GM12878 (cell line): Measurements from ENCODE around the gene MCM9. TPM values are rescaled to one million over a fixed set of nuclear protein-coding genes. Genes with fewer than 3 reads are reported as not detected.

Source experiments
- ATAC-seq: fragments of 200-7000 bp; cut with Tn5 transposase; 3 replicates; pipeline ENCODE4 v1.9.1; 2020; ENCODE audit warnings: mild to moderate bottlenecking, moderate library complexity
- BruUV-seq: library from RNA; stranded (reverse); fragments of 400-500 nt; replicated peaks from 2 replicates; lab custom pipeline; 2021; lab: Mats Ljungman, UMichigan
- CTCF ChIA-PET: fragments of 300-600 bp; sonication (Branson Sonifier 250); formaldehyde crosslinking; extraction: SDS; loops from one replicate; lab custom pipeline; 2021; ENCODE audit warnings: inconsistent platforms; lab: Yijun Ruan, JAX
- POLR2A ChIA-PET: fragments of 350-600 bp; formaldehyde crosslinking; extraction: SDS; loops from one replicate; lab custom pipeline; 2021; ENCODE audit warnings: inconsistent platforms; lab: Charles Lee
- RAD21 ChIA-PET: fragments of 300-600 bp; sonication (Branson Sonifier 250); formaldehyde crosslinking; loops from one replicate; lab custom pipeline; 2023; ENCODE audit warnings: antibody characterized with exemption; ENCODE audit not compliant: unreplicated experiment; lab: Charles Lee
- SMC1A ChIA-PET: fragments of 300-600 bp; sonication (Branson Sonifier 250); formaldehyde crosslinking; loops from one replicate; lab custom pipeline; 2023; ENCODE audit not compliant: unreplicated experiment, uncharacterized antibody; lab: Charles Lee
- DNase-seq: peaks from one replicate; pipeline ENCODE4 v3.0.0-alpha.2; 2011; ENCODE audit warnings: low read depth, low spot score
- FAIRE-seq: peaks from 3 replicates; lab custom pipeline; 2011; peaks lifted over from hg19 to GRCh38; lab: Jason Lieb, UNC
- H2AFZ ChIP-seq: 2 replicates; pipeline ENCODE4 v1.6.0; 2011; ENCODE audit warnings: low read depth, low read length, control low read depth; ENCODE audit not compliant: control insufficient read depth
- H3K27ac ChIP-seq: 2 replicates; pipeline ENCODE4 v1.5.1; 2011; ENCODE audit warnings: control low read depth; ENCODE audit not compliant: control insufficient read depth, insufficient read depth
- H3K27me3 ChIP-seq, 2 experiments: replicated peaks in 1 of 2; 2 replicates each; pipeline versions ENCODE4 v1.6.0 to v1.6.1; 2011; ENCODE audit warnings: low read length in 1 of 2; ENCODE audit not compliant: control insufficient read depth in 2 of 2, insufficient read depth in 2 of 2
- H3K36me3 ChIP-seq, 2 experiments: 2 replicates each; pipeline ENCODE4 v1.5.1; 2011; ENCODE audit warnings: low read length in 1 of 2; ENCODE audit not compliant: control insufficient read depth in 2 of 2, insufficient read depth in 2 of 2
- H3K4me1 ChIP-seq: 2 replicates; pipeline ENCODE4 v1.6.1; 2011; ENCODE audit warnings: mild to moderate bottlenecking, low read length, moderate library complexity, mixed read lengths; ENCODE audit not compliant: control insufficient read depth, insufficient read depth
- H3K4me2 ChIP-seq: 2 replicates; pipeline ENCODE4 v1.6.0; 2011; ENCODE audit warnings: control low read depth; ENCODE audit not compliant: control insufficient read depth, insufficient read depth
- H3K4me3 ChIP-seq: fragments of 200-600 bp; sonication (generic); 2 replicates; pipeline ENCODE4 v1.5.1; 2016
- H3K79me2 ChIP-seq: 2 replicates; pipeline ENCODE4 v1.6.0; 2011; ENCODE audit warnings: low read length; ENCODE audit not compliant: control insufficient read depth, insufficient read depth
- H3K9ac ChIP-seq: 2 replicates; pipeline ENCODE4 v1.8.0; 2011; ENCODE audit warnings: low read length, control low read depth, mixed read lengths; ENCODE audit not compliant: control insufficient read depth, insufficient read depth
- H3K9me3 ChIP-seq: replicated peaks from 3 replicates; pipeline ENCODE4 v1.5.1; 2011; ENCODE audit warnings: mild to moderate bottlenecking, low read length; ENCODE audit not compliant: control insufficient read depth, insufficient read depth
- H4K20me1 ChIP-seq: 2 replicates; pipeline ENCODE4 v1.6.0; 2011; ENCODE audit not compliant: control insufficient read depth, insufficient read depth
- CHD4 ChIP-seq: fragments of 200-600 bp; sonication (generic); IDR thresholded peaks from 2 replicates; pipeline ENCODE4 v1.6.1; 2016; ENCODE audit warnings: mild to moderate bottlenecking
- FOXK2 ChIP-seq: fragments of 450-650 bp; IDR thresholded peaks from 2 replicates; pipeline ENCODE4 v1.6.1; 2017; ENCODE audit warnings: mild to moderate bottlenecking, moderate library complexity
- NFYA ChIP-seq: IDR thresholded peaks from 2 replicates; pipeline ENCODE4 v1.6.1; 2011; ENCODE audit warnings: low read depth, mild to moderate bottlenecking, low read length, improper control_type of control experiment, borderline replicate concordance
- POLR2AphosphoS2 ChIP-seq: IDR thresholded peaks from 2 replicates; pipeline ENCODE4 v1.6.1; 2011; ENCODE audit warnings: low read depth, mild to moderate bottlenecking, low read length, improper control_type of control experiment, moderate library complexity
- YBX1 ChIP-seq: fragments of 450-650 bp; IDR thresholded peaks from 2 replicates; pipeline ENCODE4 v1.6.1; 2016; ENCODE audit warnings: antibody characterized with exemption
- ZNF207 ChIP-seq: fragments of 450-650 bp; IDR thresholded peaks from 2 replicates; pipeline ENCODE4 v1.6.1; 2014; ENCODE audit warnings: antibody characterized with exemption, mild to moderate bottlenecking, borderline replicate concordance
- ZNF384 ChIP-seq: IDR thresholded peaks from 2 replicates; pipeline ENCODE4 v1.6.1; 2012; ENCODE audit warnings: low read depth, mild to moderate bottlenecking, low read length, improper control_type of control experiment, borderline replicate concordance
- WGBS: methylation state at CpG from one replicate; pipeline ENCODE4 v1.1.6; 2016; ENCODE audit warnings: low lambda C conversion rate; ENCODE audit not compliant: insufficient replicate concordance, insufficient coverage; ENCODE audit errors: missing lambda C conversion rate; 5-methylcytosine and 5-hydroxymethylcytosine counted together
- in situ Hi-C: fragments of 300-500 bp; cut with MboI; formaldehyde crosslinking; loops from 9 replicates; pipeline ENCODE4 v1.14.3; 2018; ENCODE audit warnings: mixed read lengths
- intact Hi-C: fragments of 100-400 bp; cut with micrococcal nuclease; formaldehyde crosslinking; loops from one replicate; pipeline ENCODE4 v1.14.2; 2022; ENCODE audit not compliant: unreplicated experiment
- polyA plus RNA-seq, 11 experiments: library from polyadenylated mRNA; depleted of rRNA in 4 of 11; unstranded in 6 of 11; stranded (reverse) in 5 of 11; fragments of >200 nt; fragmentation: Nextera tagmentation in 4 of 11; fragmentation: Illumina TruSeq in 1 of 11; extraction: Ambion mirVana in 4 of 11; extraction: Trizol in 1 of 11; gene quantifications; 1 replicate in 1 of 11; 2 replicates in 10 of 11; pipeline versions ENCODE4 v1.2.1 to v1.2.3, GENCODE V29; 2011 to 2016; ENCODE audit warnings: inconsistent platforms in 2 of 11, missing spikeins in 2 of 11, low read depth in 1 of 11
- total RNA-seq, 4 experiments: library from RNA; depleted of rRNA in 3 of 4; stranded (reverse); fragments of >200 nt in 3 of 4; fragmentation: Illumina TruSeq in 1 of 4; extraction: Trizol in 1 of 4; gene quantifications; 2 replicates each; pipeline versions ENCODE4 v1.2.1 to v1.2.3, GENCODE V29; 2013 to 2021
- TF ChIP-seq, protein P1 (sequence below): fragments of 450-650 bp; IDR thresholded peaks from 2 replicates; pipeline ENCODE4 v1.6.1; 2017; ENCODE audit warnings: mild to moderate bottlenecking, moderate library complexity
- TF ChIP-seq, protein P2 (sequence below): IDR thresholded peaks from 2 replicates; pipeline ENCODE4 v1.6.1; 2011; ENCODE audit warnings: low read depth, mild to moderate bottlenecking, low read length, moderate library complexity, borderline replicate concordance; ENCODE audit errors: extremely low read depth
- TF ChIP-seq, protein P3 (sequence below): fragments of 450-650 bp; IDR thresholded peaks from 2 replicates; pipeline ENCODE4 v1.6.1; 2018; ENCODE audit warnings: mild to moderate bottlenecking, low read depth, moderate library complexity; ENCODE audit not compliant: partially characterized antibody

MCM9 gene
- total and polyA plus RNA-seq, 10 of the 15 experiments (the other 5 are each of a cell fraction or from before 2014, with no cell fraction given), result 3.4 to 18.5 (median 9.7) TPM

DNA sequence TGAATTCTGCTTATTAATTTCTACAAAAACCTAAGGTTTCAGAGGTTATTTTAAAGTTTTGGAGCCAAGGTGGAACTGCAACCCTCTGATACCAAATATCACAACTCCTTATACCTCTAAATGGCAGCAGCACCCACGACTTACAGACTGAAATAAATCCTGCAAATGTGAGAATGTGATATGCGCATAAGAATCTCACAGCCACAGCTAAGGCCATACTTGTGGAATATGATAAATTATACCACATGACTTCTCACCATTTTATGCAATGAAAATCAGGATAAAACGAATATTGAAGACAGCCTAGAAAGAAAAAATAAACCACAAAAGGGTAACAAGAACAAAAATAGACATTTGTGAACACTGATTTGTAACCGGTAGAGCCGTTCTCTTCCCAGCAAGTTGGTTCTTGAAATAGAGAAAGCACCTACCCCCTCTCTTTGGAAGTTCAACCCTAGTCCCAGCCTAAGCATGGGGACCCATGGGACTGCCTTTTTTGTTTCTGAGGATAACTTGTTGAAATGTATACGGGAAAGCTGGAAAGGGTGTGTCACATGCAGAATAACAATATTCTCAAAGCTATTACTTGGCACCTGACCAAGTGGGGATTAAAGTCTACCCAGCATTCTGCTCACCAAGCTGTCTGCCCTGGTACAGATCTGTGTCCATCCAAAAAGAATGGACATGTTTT lies 47.1 kb upstream of the MCM9 start (continued):
- no peak for TF ChIP-seq FOXK2
- no peak for TF ChIP-seq NFYA

DNA sequence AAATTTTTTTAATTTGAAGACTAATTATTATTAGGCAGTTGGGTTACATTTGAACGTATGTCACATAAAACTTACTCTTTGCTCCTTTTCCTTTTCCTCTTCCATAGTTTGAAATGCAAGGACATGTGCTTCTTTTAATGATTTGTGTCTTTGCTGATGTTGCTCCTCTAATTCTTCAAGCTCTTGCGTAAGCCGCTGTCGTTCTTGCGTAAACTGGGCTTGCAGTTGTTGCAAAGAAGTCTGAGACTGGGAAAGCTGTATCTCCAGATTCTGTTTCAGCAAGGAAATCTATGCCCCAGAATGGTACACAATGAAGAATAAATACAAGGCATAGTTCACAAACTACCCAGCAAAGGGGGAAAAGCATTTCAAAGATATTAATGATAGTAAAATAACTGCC lies 45.1 kb upstream of the MCM9 start:
- Histone ChIP-seq H3K9ac (no peak overlapping the region), H3K79me2 (no peaks in the 10 kb centered on the region), H3K4me1 (no peaks in the 10 kb centered on the region), H3K36me3 (no peaks in the 10 kb centered on the region), H4K20me1 (no peaks in the 10 kb centered on the region), H3K4me2 (no peak overlapping the region), H3K4me3 (no peak overlapping the region), H2AFZ (no peak overlapping the region), H3K9me3 (no peaks in the 10 kb centered on the region), H3K27ac (no peak overlapping the region), H3K27me3 (no peaks in the 10 kb centered on the region)
- ChIA-PET RAD21 (no interaction called here), POLR2A (interaction anchor here (0.6 kb wide), 1 partner anchor 1358 kb away, joined by 3 read pairs; no protein-coding TSS in a partner anchor), CTCF (interaction anchor here (0.6 kb wide), 1 partner anchor 258 kb away, joined by 3 read pairs; no protein-coding TSS in a partner anchor), SMC1A (no interaction called here)
- no peak for FAIRE-seq
- in situ Hi-C loops (no loop called here), intact Hi-C loops (no loop called here)
- DNase-seq, result no peak
- no TSS peak for BruUV-seq
- TF ChIP-seq, protein P1, sequence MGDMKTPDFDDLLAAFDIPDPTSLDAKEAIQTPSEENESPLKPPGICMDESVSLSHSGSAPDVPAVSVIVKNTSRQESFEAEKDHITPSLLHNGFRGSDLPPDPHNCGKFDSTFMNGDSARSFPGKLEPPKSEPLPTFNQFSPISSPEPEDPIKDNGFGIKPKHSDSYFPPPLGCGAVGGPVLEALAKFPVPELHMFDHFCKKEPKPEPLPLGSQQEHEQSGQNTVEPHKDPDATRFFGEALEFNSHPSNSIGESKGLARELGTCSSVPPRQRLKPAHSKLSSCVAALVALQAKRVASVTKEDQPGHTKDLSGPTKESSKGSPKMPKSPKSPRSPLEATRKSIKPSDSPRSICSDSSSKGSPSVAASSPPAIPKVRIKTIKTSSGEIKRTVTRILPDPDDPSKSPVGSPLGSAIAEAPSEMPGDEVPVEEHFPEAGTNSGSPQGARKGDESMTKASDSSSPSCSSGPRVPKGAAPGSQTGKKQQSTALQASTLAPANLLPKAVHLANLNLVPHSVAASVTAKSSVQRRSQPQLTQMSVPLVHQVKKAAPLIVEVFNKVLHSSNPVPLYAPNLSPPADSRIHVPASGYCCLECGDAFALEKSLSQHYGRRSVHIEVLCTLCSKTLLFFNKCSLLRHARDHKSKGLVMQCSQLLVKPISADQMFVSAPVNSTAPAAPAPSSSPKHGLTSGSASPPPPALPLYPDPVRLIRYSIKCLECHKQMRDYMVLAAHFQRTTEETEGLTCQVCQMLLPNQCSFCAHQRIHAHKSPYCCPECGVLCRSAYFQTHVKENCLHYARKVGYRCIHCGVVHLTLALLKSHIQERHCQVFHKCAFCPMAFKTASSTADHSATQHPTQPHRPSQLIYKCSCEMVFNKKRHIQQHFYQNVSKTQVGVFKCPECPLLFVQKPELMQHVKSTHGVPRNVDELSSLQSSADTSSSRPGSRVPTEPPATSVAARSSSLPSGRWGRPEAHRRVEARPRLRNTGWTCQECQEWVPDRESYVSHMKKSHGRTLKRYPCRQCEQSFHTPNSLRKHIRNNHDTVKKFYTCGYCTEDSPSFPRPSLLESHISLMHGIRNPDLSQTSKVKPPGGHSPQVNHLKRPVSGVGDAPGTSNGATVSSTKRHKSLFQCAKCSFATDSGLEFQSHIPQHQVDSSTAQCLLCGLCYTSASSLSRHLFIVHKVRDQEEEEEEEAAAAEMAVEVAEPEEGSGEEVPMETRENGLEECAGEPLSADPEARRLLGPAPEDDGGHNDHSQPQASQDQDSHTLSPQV, result no peak
- TF ChIP-seq POLR2AphosphoS2 (no peak), CHD4 (no peak), ZNF384 (no peak), YBX1 (no peak), ZNF207 (no peak)
- TF ChIP-seq, protein P2, sequence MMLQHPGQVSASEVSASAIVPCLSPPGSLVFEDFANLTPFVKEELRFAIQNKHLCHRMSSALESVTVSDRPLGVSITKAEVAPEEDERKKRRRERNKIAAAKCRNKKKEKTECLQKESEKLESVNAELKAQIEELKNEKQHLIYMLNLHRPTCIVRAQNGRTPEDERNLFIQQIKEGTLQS, result no peak
- TF ChIP-seq, protein P3, sequence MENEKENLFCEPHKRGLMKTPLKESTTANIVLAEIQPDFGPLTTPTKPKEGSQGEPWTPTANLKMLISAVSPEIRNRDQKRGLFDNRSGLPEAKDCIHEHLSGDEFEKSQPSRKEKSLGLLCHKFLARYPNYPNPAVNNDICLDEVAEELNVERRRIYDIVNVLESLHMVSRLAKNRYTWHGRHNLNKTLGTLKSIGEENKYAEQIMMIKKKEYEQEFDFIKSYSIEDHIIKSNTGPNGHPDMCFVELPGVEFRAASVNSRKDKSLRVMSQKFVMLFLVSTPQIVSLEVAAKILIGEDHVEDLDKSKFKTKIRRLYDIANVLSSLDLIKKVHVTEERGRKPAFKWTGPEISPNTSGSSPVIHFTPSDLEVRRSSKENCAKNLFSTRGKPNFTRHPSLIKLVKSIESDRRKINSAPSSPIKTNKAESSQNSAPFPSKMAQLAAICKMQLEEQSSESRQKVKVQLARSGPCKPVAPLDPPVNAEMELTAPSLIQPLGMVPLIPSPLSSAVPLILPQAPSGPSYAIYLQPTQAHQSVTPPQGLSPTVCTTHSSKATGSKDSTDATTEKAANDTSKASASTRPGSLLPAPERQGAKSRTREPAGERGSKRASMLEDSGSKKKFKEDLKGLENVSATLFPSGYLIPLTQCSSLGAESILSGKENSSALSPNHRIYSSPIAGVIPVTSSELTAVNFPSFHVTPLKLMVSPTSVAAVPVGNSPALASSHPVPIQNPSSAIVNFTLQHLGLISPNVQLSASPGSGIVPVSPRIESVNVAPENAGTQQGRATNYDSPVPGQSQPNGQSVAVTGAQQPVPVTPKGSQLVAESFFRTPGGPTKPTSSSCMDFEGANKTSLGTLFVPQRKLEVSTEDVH, result no peak
- WGBS, result 71% methylated on average over 5 of the region's 5 CpGs
- ATAC-seq, result no peak
